Liver (tissue), 3 donors: ENCODE measurements around the gene SEPTIN5.

Experiments
- ATF3 ChIP-seq: IDR thresholded peaks from 2 replicates; pipeline ENCODE4 v1.6.1; 2016; ENCODE audit warnings: antibody characterized with exemption
- CTCF ChIP-seq: fragments of 150-350 bp; IDR thresholded peaks from 2 replicates; pipeline ENCODE4 v1.5.1; 2017; ENCODE audit warnings: improper control_type of control experiment, low read depth, low read length; ENCODE audit not compliant: missing input control
- EGR1 ChIP-seq, 2 donors: IDR thresholded peaks; 2 replicates each; pipeline ENCODE4 v1.6.1; 2016 to 2018; ENCODE audit warnings: antibody characterized with exemption in 2 of 2, low read depth in 2 of 2
- FOXA1 ChIP-seq: IDR thresholded peaks from 2 replicates; pipeline ENCODE4 v1.6.1; 2016; ENCODE audit warnings: antibody characterized with exemption
- FOXA2 ChIP-seq: IDR thresholded peaks from 2 replicates; pipeline ENCODE4 v1.6.1; 2016; ENCODE audit warnings: antibody characterized with exemption
- GABPA ChIP-seq, 2 donors: IDR thresholded peaks in 1 of 2; conservative IDR thresholded peaks in 1 of 2; 2 replicates each; pipeline ENCODE4 v1.6.1; 2016; ENCODE audit warnings: antibody characterized with exemption in 2 of 2, mild to moderate bottlenecking in 1 of 2, moderate library complexity in 1 of 2
- MAX ChIP-seq: IDR thresholded peaks from 2 replicates; pipeline ENCODE4 v1.6.1; 2016; ENCODE audit warnings: antibody characterized with exemption
- RAD21 ChIP-seq, 2 donors: IDR thresholded peaks; 2 replicates each; pipeline ENCODE4 v1.6.1; 2016; ENCODE audit warnings: antibody characterized with exemption in 2 of 2, mild to moderate bottlenecking in 2 of 2
- REST ChIP-seq: IDR thresholded peaks from 2 replicates; pipeline ENCODE4 v1.6.1; 2016; ENCODE audit warnings: antibody characterized with exemption, mild to moderate bottlenecking
- TAF1 ChIP-seq: conservative IDR thresholded peaks from 2 replicates; pipeline ENCODE4 v1.6.1; 2016; ENCODE audit warnings: antibody characterized with exemption, mild to moderate bottlenecking
- YY1 ChIP-seq: IDR thresholded peaks from 2 replicates; pipeline ENCODE4 v1.6.1; 2016; ENCODE audit warnings: antibody characterized with exemption, mild to moderate bottlenecking
- donor health status: healthy.
- donor health status: healthy.

- no peak for TF ChIP-seq FOXA1
- TF ChIP-seq ATF3, result no peak
- no peak for TF ChIP-seq YY1
- no peak for TF ChIP-seq REST
- no peak for TF ChIP-seq GABPA (IDR thresholded peaks at IDR 0.05 in 1 of 2, conservative IDR thresholded peaks at IDR 0.05 in 1 of 2)
- TF ChIP-seq CTCF, result no peak
- TF ChIP-seq RAD21 (IDR thresholded peaks at IDR 0.05), result no peak
- no peak for TF ChIP-seq EGR1 (IDR thresholded peaks at IDR 0.05; ENCODE audit: low read depth in 2 of 2)
- no peak for TF ChIP-seq TAF1
- TF ChIP-seq FOXA2, result no peak
- TF ChIP-seq MAX, result no peak
These were observed 4.1 kb upstream of the SEPTIN5 start for GRCh38 chr22:19710020-19710768.
